ENCODE data around the gene SST. TPM values are rescaled to one million over a fixed set of nuclear protein-coding genes. Genes with fewer than 3 reads are reported as not detected.

Gene SST
- total RNA-seq, 4 donors from 2014 or later: not detected

GRCh38 chr3:187642861-187643260 is 27.3 kb downstream of the SST start:
- 59 to 68% methylated on average over 5 of the region's 5 CpGs for WGBS, 2 donors
- H3K27ac ChIP-seq: no peak overlapping the region

GRCh38 chr3:187641320-187642016 is 28.7 kb downstream of the SST start:
- WGBS, 2 donors: 69 to 72% methylated on average over 2 of the region's 2 CpGs
- peaks cover 0 to 6% (median 0%) of the 10 kb centered on the region in 4 donors for H3K27me3 ChIP-seq
- intact Hi-C loops (cut with DNase I): no loop called here
- DNase-seq: no peak
- no peak overlapping the region for H3K27ac ChIP-seq
- no peaks in the 10 kb centered on the region for H3K36me3 ChIP-seq
- no peak for TF ChIP-seq CTCF (IDR thresholded peaks at IDR 0.05)
- no peak for TF ChIP-seq POLR2A (IDR thresholded peaks at IDR 0.05)
- no peaks in the 10 kb centered on the region for H3K4me1 ChIP-seq
- H3K9me3 ChIP-seq: no peaks in the 10 kb centered on the region
- no peak overlapping the region for H3K4me3 ChIP-seq

More at GRCh38 chr3:187642861-187643260, 27.3 kb downstream of the SST start:
- no peak for DNase-seq
- TF ChIP-seq CTCF (IDR thresholded peaks at IDR 0.05) (no peak), POLR2A (IDR thresholded peaks at IDR 0.05) (no peak)
- no peak overlapping the region for H3K4me3 ChIP-seq
- H3K9me3 ChIP-seq: no peaks in the 10 kb centered on the region
- no peaks in the 10 kb centered on the region for H3K36me3 ChIP-seq
- no peaks in the 10 kb centered on the region for H3K4me1 ChIP-seq
- peaks cover 0 to 16% (median 0%) of the 10 kb centered on the region in 4 donors for H3K27me3 ChIP-seq
- intact Hi-C loops (cut with DNase I): no loop called here

- no peak for TF ChIP-seq CTCF (IDR thresholded peaks at IDR 0.05)
- no peak for TF ChIP-seq POLR2A (IDR thresholded peaks at IDR 0.05)
- WGBS, 2 donors: 40 to 52% methylated on average over 2 of the region's 2 CpGs
- H3K27ac ChIP-seq: no peak overlapping the region
- intact Hi-C loops (cut with DNase I): no loop called here
- H3K4me3 ChIP-seq: no peak overlapping the region
- H3K9me3 ChIP-seq: no peaks in the 10 kb centered on the region
- H3K4me1 ChIP-seq: no peaks in the 10 kb centered on the region
- DNase-seq: no peak
- no peaks in the 10 kb centered on the region for H3K36me3 ChIP-seq
- peaks cover 0 to 7% (median 0%) of the 10 kb centered on the region in 4 donors for H3K27me3 ChIP-seq
Observed at GRCh38 chr3:187640569-187641059, 29.6 kb downstream of the SST start.

- Histone ChIP-seq H3K9me3 (no peaks in the 10 kb centered on the region), H3K27ac (no peak overlapping the region), H3K4me1 (no peaks in the 10 kb centered on the region), H3K27me3 (peaks cover 0 to 3% (median 0%) of the 10 kb centered on the region in 4 donors), H3K36me3 (no peaks in the 10 kb centered on the region), H3K4me3 (no peak overlapping the region)
- WGBS, 2 donors: 65% methylated on average over 5 of the region's 5 CpGs
- TF ChIP-seq POLR2A (IDR thresholded peaks at IDR 0.05): no peak
- no peak for DNase-seq
- intact Hi-C loops (cut with DNase I): no loop called here
Observed at GRCh38 chr3:187639927-187640568, 30.1 kb downstream of the SST start.

GRCh38 chr3:187636528-187636927 is 33.7 kb downstream of the SST start:
- no peak for DNase-seq
- TF ChIP-seq CTCF (IDR thresholded peaks at IDR 0.05) (no peak), POLR2A (IDR thresholded peaks at IDR 0.05) (no peak)
- Histone ChIP-seq H3K27me3 (peaks cover 0 to 3% (median 0%) of the 10 kb centered on the region in 4 donors), H3K9me3 (peaks cover 0 to 11% (median 4%) of the 10 kb centered on the region in 3 donors), H3K27ac (no peak overlapping the region), H3K4me3 (no peak overlapping the region), H3K36me3 (no peaks in the 10 kb centered on the region), H3K4me1 (no peaks in the 10 kb centered on the region)
- intact Hi-C loops (cut with DNase I): no loop called here

All from esophagus squamous epithelium (tissue), 5 donors.